GM03348 (cell line): Measurements from ENCODE around the gene FMO2.
A peak's percentile ranks its signal among the peaks of the same experiment; 100 is the strongest.

Source experiments
- DNase-seq: peaks from one replicate; pipeline ENCODE4 v3.0.0; 2012; ENCODE audit warnings: low spot score

Gene FMO2

GRCh38 chr1:171185091-171185490, at the start of gene FMO2:
Gene FMO2, plus strand, starts transcription at chr1:171185300. Its CDS starts 414 bp downstream, at chr1:171185714.
- DNase-seq = no peak

- DNase-seq = no peak
Measured at GRCh38 chr1:171137580-171137979, 47.5 kb upstream of the FMO2 start.

GRCh38 chr1:171138980-171139379, 46.1 kb upstream of the FMO2 start:
- no peak for DNase-seq

- no peak for DNase-seq
Measured at GRCh38 chr1:171139890-171140289, 45.2 kb upstream of the FMO2 start.

- no peak for DNase-seq
Measured at GRCh38 chr1:171140401-171140800, 44.7 kb upstream of the FMO2 start.

GRCh38 chr1:171140956-171141687, 44.0 kb upstream of the FMO2 start:
- no peak for DNase-seq

- DNase-seq = peak; percentile 72
Measured at GRCh38 chr1:171141688-171142415, 43.2 kb upstream of the FMO2 start.

GRCh38 chr1:171142416-171143385, 42.4 kb upstream of the FMO2 start:
- DNase-seq = peak; percentile 59

- no peak for DNase-seq
Measured at GRCh38 chr1:171150156-171150555, 34.9 kb upstream of the FMO2 start.

GRCh38 chr1:171152549-171152948, 32.6 kb upstream of the FMO2 start:
- no peak for DNase-seq

- no peak for DNase-seq
Measured at GRCh38 chr1:171155484-171155883, 29.6 kb upstream of the FMO2 start.

GRCh38 chr1:171158096-171158495, 27.0 kb upstream of the FMO2 start:
- no peak for DNase-seq

- DNase-seq = no peak
Measured at GRCh38 chr1:171158551-171158950, 26.5 kb upstream of the FMO2 start.

- DNase-seq = no peak
Measured at GRCh38 chr1:171159148-171159547, 26.0 kb upstream of the FMO2 start.

- no peak for DNase-seq
Measured at GRCh38 chr1:171160211-171160610, 24.9 kb upstream of the FMO2 start.

GRCh38 chr1:171160639-171161354, 24.3 kb upstream of the FMO2 start:
- DNase-seq = no peak

GRCh38 chr1:171161431-171161830, 23.7 kb upstream of the FMO2 start:
- no peak for DNase-seq

GRCh38 chr1:171166361-171166760, 18.7 kb upstream of the FMO2 start:
- DNase-seq = no peak

- DNase-seq = no peak
Measured at GRCh38 chr1:171167785-171168184, 17.3 kb upstream of the FMO2 start.

- DNase-seq = no peak
Measured at GRCh38 chr1:171172471-171172870, 12.6 kb upstream of the FMO2 start.

- DNase-seq = no peak
Measured at GRCh38 chr1:171173069-171173468, 12.0 kb upstream of the FMO2 start.
